SU-DHL-6 (cell line): Measurements from ENCODE around the gene TEX19.

Experiments
- CTCF ChIP-seq: fragments of 200-600 bp; sonication (generic); IDR thresholded peaks from one replicate; pipeline ENCODE4 v1.5.1; 2017; ENCODE audit warnings: antibody characterized with exemption, mild to moderate bottlenecking, low read length, moderate library complexity; ENCODE audit not compliant: insufficient read depth, poor library complexity, severe bottlenecking
- EZH2phosphoT487 ChIP-seq: fragments of 200-600 bp; sonication (generic), shearing (Covaris generic); conservative IDR thresholded peaks from 2 replicates; pipeline ENCODE4 v1.6.1; 2018; ENCODE audit warnings: mild to moderate bottlenecking, antibody characterized with exemption, low read length, moderate library complexity, mixed read lengths

GRCh38 chr17:82327289-82327688 lies 31.8 kb upstream of the TEX19 start:
- no peak for TF ChIP-seq CTCF
- no peak for TF ChIP-seq EZH2phosphoT487
